GM12878 (cell line): Measurements from ENCODE around the gene PTPRM. TPM values are rescaled to one million over a fixed set of nuclear protein-coding genes. Genes with fewer than 3 reads are reported as not detected.

Experiments
- ATAC-seq: fragments of 200-7000 bp; cut with Tn5 transposase; 3 replicates; pipeline ENCODE4 v1.9.1; 2020; ENCODE audit warnings: mild to moderate bottlenecking, moderate library complexity
- BruUV-seq: library from RNA; stranded (reverse); fragments of 400-500 nt; replicated peaks from 2 replicates; lab custom pipeline; 2021; lab: Mats Ljungman, UMichigan
- CTCF ChIA-PET: fragments of 300-600 bp; sonication (Branson Sonifier 250); formaldehyde crosslinking; extraction: SDS; loops from one replicate; lab custom pipeline; 2021; ENCODE audit warnings: inconsistent platforms; lab: Yijun Ruan, JAX
- POLR2A ChIA-PET: fragments of 350-600 bp; formaldehyde crosslinking; extraction: SDS; loops from one replicate; lab custom pipeline; 2021; ENCODE audit warnings: inconsistent platforms; lab: Charles Lee
- RAD21 ChIA-PET: fragments of 300-600 bp; sonication (Branson Sonifier 250); formaldehyde crosslinking; loops from one replicate; lab custom pipeline; 2023; ENCODE audit warnings: antibody characterized with exemption; ENCODE audit not compliant: unreplicated experiment; lab: Charles Lee
- SMC1A ChIA-PET: fragments of 300-600 bp; sonication (Branson Sonifier 250); formaldehyde crosslinking; loops from one replicate; lab custom pipeline; 2023; ENCODE audit not compliant: unreplicated experiment, uncharacterized antibody; lab: Charles Lee
- DNase-seq: peaks from one replicate; pipeline ENCODE4 v3.0.0-alpha.2; 2011; ENCODE audit warnings: low read depth, low spot score
- FAIRE-seq: peaks from 3 replicates; lab custom pipeline; 2011; peaks lifted over from hg19 to GRCh38; lab: Jason Lieb, UNC
- H2AFZ ChIP-seq: 2 replicates; pipeline ENCODE4 v1.6.0; 2011; ENCODE audit warnings: low read depth, low read length, control low read depth; ENCODE audit not compliant: control insufficient read depth
- H3K27ac ChIP-seq: 2 replicates; pipeline ENCODE4 v1.5.1; 2011; ENCODE audit warnings: control low read depth; ENCODE audit not compliant: control insufficient read depth, insufficient read depth
- H3K27me3 ChIP-seq, 2 experiments: replicated peaks in 1 of 2; 2 replicates each; pipeline versions ENCODE4 v1.6.0 to v1.6.1; 2011; ENCODE audit warnings: low read length in 1 of 2; ENCODE audit not compliant: control insufficient read depth in 2 of 2, insufficient read depth in 2 of 2
- H3K36me3 ChIP-seq, 2 experiments: 2 replicates each; pipeline ENCODE4 v1.5.1; 2011; ENCODE audit warnings: low read length in 1 of 2; ENCODE audit not compliant: control insufficient read depth in 2 of 2, insufficient read depth in 2 of 2
- H3K4me1 ChIP-seq: 2 replicates; pipeline ENCODE4 v1.6.1; 2011; ENCODE audit warnings: mild to moderate bottlenecking, low read length, moderate library complexity, mixed read lengths; ENCODE audit not compliant: control insufficient read depth, insufficient read depth
- H3K4me2 ChIP-seq: 2 replicates; pipeline ENCODE4 v1.6.0; 2011; ENCODE audit warnings: control low read depth; ENCODE audit not compliant: control insufficient read depth, insufficient read depth
- H3K4me3 ChIP-seq: fragments of 200-600 bp; sonication (generic); 2 replicates; pipeline ENCODE4 v1.5.1; 2016
- H3K79me2 ChIP-seq: 2 replicates; pipeline ENCODE4 v1.6.0; 2011; ENCODE audit warnings: low read length; ENCODE audit not compliant: control insufficient read depth, insufficient read depth
- H3K9ac ChIP-seq: 2 replicates; pipeline ENCODE4 v1.8.0; 2011; ENCODE audit warnings: low read length, control low read depth, mixed read lengths; ENCODE audit not compliant: control insufficient read depth, insufficient read depth
- H3K9me3 ChIP-seq: replicated peaks from 3 replicates; pipeline ENCODE4 v1.5.1; 2011; ENCODE audit warnings: mild to moderate bottlenecking, low read length; ENCODE audit not compliant: control insufficient read depth, insufficient read depth
- H4K20me1 ChIP-seq: 2 replicates; pipeline ENCODE4 v1.6.0; 2011; ENCODE audit not compliant: control insufficient read depth, insufficient read depth
- RFX5 ChIP-seq: IDR thresholded peaks from 2 replicates; pipeline ENCODE4 v1.6.1; 2011; ENCODE audit warnings: low read depth, low read length, improper control_type of control experiment
- SUPT20H ChIP-seq: IDR thresholded peaks from 2 replicates; pipeline ENCODE4 v1.6.1; 2011; ENCODE audit warnings: low read depth, mild to moderate bottlenecking, low read length, moderate library complexity, borderline replicate concordance; ENCODE audit not compliant: control insufficient read depth
- SUZ12 ChIP-seq: fragments of 200-600 bp; sonication (generic); IDR thresholded peaks from one replicate; pipeline ENCODE4 v1.6.1; 2018; ENCODE audit warnings: antibody characterized with exemption, mild to moderate bottlenecking; ENCODE audit not compliant: unreplicated experiment
- WGBS: methylation state at CpG from one replicate; pipeline ENCODE4 v1.1.6; 2016; ENCODE audit warnings: low lambda C conversion rate; ENCODE audit not compliant: insufficient replicate concordance, insufficient coverage; ENCODE audit errors: missing lambda C conversion rate; 5-methylcytosine and 5-hydroxymethylcytosine counted together
- in situ Hi-C: fragments of 300-500 bp; cut with MboI; formaldehyde crosslinking; loops from 9 replicates; pipeline ENCODE4 v1.14.3; 2018; ENCODE audit warnings: mixed read lengths
- intact Hi-C: fragments of 100-400 bp; cut with micrococcal nuclease; formaldehyde crosslinking; loops from one replicate; pipeline ENCODE4 v1.14.2; 2022; ENCODE audit not compliant: unreplicated experiment
- polyA plus RNA-seq, 11 experiments: library from polyadenylated mRNA; depleted of rRNA in 4 of 11; unstranded in 6 of 11; stranded (reverse) in 5 of 11; fragments of >200 nt; fragmentation: Nextera tagmentation in 4 of 11; fragmentation: Illumina TruSeq in 1 of 11; extraction: Ambion mirVana in 4 of 11; extraction: Trizol in 1 of 11; gene quantifications; 1 replicate in 1 of 11; 2 replicates in 10 of 11; pipeline versions ENCODE4 v1.2.1 to v1.2.3, GENCODE V29; 2011 to 2016; ENCODE audit warnings: inconsistent platforms in 2 of 11, missing spikeins in 2 of 11, low read depth in 1 of 11
- total RNA-seq, 4 experiments: library from RNA; depleted of rRNA in 3 of 4; stranded (reverse); fragments of >200 nt in 3 of 4; fragmentation: Illumina TruSeq in 1 of 4; extraction: Trizol in 1 of 4; gene quantifications; 2 replicates each; pipeline versions ENCODE4 v1.2.1 to v1.2.3, GENCODE V29; 2013 to 2021
- TF ChIP-seq, protein P1 (sequence below): IDR thresholded peaks from 2 replicates; pipeline ENCODE4 v1.6.1; 2012; ENCODE audit warnings: improper control_type of control experiment, low read depth, low read length; ENCODE audit not compliant: insufficient replicate concordance
- TF ChIP-seq, protein P2 (sequence below): fragments of 450-650 bp; IDR thresholded peaks from 2 replicates; pipeline ENCODE4 v1.6.1; 2017; ENCODE audit warnings: borderline replicate concordance
- TF ChIP-seq, protein P3 (sequence below): fragments of 450-650 bp; formaldehyde crosslinking; IDR thresholded peaks from 2 replicates; pipeline ENCODE4 v1.5.0; 2022; ENCODE audit warnings: mild to moderate bottlenecking, missing genetic modification characterization

Gene PTPRM
- total and polyA plus RNA-seq, 10 of the 15 experiments (the other 5 are each of a cell fraction or from before 2014, with no cell fraction given) = 0.07 to 22.6 (median 0.60) TPM

DNA sequence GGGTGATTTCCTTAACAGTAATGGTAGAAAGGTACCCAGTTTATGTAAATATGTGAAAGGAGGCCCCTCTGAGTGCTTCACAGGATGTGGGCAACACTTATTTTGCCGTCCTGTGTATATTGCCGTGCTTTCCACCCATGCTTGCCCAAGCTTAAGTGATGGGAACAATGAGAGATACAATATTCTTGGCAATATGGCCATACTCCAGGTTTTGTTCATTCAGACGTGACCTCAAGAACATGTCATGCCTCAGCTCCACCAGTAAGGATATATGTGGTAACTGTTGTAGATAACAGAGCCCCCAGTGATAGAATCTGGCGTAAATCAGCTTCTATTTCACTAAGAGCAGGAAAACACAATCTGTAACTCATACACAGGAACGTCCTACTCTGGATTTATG, 318.7 kb downstream of the PTPRM start:
- in situ Hi-C loops = no loop called here
- no peaks in the 10 kb centered on the region for H3K9me3 ChIP-seq
- H3K79me2 ChIP-seq = no peaks in the 10 kb centered on the region
- H3K9ac ChIP-seq = no peak overlapping the region
- CTCF ChIA-PET = interaction anchor here (0.7 to 1.1 kb wide), 2 partner anchors 9 to 40 kb away, joined by 4 to 5 read pairs; no protein-coding TSS in a partner anchor
- H3K27me3 ChIP-seq = no peaks in the 10 kb centered on the region
- no peak overlapping the region for H3K4me3 ChIP-seq
- no peaks in the 10 kb centered on the region for H3K4me1 ChIP-seq
- no TSS peak for BruUV-seq
- H3K36me3 ChIP-seq = no peaks in the 10 kb centered on the region
- ATAC-seq (peak; percentile 40), FAIRE-seq (no peak), DNase-seq (no peak)
- no peaks in the 10 kb centered on the region for H4K20me1 ChIP-seq
- RAD21 ChIA-PET = interaction anchor here (1.0 to 1.7 kb wide), 4 partner anchors 9 to 94 kb away, joined by 3 to 4 read pairs (median 4); no protein-coding TSS in a partner anchor
- intact Hi-C loops = no loop called here
- no peak overlapping the region for H2AFZ ChIP-seq
- SMC1A ChIA-PET = interaction anchor here (0.6 to 3.3 kb wide), 13 partner anchors 9 to 96 kb away, joined by 3 to 12 read pairs (median 5); no protein-coding TSS in a partner anchor
- no peak overlapping the region for H3K27ac ChIP-seq
- POLR2A ChIA-PET = interaction anchor here (0.7 to 1.7 kb wide), 3 partner anchors 9 to 68 kb away, joined by 3 to 4 read pairs (median 3); no protein-coding TSS in a partner anchor
- WGBS = 2% methylated on average over 5 of the region's 5 CpGs
- TF ChIP-seq RFX5 (no peak), SUZ12 (no peak), SUPT20H (no peak)
- TF ChIP-seq, protein P1, sequence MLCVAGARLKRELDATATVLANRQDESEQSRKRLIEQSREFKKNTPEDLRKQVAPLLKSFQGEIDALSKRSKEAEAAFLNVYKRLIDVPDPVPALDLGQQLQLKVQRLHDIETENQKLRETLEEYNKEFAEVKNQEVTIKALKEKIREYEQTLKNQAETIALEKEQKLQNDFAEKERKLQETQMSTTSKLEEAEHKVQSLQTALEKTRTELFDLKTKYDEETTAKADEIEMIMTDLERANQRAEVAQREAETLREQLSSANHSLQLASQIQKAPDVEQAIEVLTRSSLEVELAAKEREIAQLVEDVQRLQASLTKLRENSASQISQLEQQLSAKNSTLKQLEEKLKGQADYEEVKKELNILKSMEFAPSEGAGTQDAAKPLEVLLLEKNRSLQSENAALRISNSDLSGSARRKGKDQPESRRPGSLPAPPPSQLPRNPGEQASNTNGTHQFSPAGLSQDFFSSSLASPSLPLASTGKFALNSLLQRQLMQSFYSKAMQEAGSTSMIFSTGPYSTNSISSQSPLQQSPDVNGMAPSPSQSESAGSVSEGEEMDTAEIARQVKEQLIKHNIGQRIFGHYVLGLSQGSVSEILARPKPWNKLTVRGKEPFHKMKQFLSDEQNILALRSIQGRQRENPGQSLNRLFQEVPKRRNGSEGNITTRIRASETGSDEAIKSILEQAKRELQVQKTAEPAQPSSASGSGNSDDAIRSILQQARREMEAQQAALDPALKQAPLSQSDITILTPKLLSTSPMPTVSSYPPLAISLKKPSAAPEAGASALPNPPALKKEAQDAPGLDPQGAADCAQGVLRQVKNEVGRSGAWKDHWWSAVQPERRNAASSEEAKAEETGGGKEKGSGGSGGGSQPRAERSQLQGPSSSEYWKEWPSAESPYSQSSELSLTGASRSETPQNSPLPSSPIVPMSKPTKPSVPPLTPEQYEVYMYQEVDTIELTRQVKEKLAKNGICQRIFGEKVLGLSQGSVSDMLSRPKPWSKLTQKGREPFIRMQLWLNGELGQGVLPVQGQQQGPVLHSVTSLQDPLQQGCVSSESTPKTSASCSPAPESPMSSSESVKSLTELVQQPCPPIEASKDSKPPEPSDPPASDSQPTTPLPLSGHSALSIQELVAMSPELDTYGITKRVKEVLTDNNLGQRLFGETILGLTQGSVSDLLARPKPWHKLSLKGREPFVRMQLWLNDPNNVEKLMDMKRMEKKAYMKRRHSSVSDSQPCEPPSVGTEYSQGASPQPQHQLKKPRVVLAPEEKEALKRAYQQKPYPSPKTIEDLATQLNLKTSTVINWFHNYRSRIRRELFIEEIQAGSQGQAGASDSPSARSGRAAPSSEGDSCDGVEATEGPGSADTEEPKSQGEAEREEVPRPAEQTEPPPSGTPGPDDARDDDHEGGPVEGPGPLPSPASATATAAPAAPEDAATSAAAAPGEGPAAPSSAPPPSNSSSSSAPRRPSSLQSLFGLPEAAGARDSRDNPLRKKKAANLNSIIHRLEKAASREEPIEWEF = no peak
- TF ChIP-seq, protein P2, sequence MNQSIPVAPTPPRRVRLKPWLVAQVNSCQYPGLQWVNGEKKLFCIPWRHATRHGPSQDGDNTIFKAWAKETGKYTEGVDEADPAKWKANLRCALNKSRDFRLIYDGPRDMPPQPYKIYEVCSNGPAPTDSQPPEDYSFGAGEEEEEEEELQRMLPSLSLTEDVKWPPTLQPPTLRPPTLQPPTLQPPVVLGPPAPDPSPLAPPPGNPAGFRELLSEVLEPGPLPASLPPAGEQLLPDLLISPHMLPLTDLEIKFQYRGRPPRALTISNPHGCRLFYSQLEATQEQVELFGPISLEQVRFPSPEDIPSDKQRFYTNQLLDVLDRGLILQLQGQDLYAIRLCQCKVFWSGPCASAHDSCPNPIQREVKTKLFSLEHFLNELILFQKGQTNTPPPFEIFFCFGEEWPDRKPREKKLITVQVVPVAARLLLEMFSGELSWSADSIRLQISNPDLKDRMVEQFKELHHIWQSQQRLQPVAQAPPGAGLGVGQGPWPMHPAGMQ = no peak
- TF ChIP-seq, protein P3, sequence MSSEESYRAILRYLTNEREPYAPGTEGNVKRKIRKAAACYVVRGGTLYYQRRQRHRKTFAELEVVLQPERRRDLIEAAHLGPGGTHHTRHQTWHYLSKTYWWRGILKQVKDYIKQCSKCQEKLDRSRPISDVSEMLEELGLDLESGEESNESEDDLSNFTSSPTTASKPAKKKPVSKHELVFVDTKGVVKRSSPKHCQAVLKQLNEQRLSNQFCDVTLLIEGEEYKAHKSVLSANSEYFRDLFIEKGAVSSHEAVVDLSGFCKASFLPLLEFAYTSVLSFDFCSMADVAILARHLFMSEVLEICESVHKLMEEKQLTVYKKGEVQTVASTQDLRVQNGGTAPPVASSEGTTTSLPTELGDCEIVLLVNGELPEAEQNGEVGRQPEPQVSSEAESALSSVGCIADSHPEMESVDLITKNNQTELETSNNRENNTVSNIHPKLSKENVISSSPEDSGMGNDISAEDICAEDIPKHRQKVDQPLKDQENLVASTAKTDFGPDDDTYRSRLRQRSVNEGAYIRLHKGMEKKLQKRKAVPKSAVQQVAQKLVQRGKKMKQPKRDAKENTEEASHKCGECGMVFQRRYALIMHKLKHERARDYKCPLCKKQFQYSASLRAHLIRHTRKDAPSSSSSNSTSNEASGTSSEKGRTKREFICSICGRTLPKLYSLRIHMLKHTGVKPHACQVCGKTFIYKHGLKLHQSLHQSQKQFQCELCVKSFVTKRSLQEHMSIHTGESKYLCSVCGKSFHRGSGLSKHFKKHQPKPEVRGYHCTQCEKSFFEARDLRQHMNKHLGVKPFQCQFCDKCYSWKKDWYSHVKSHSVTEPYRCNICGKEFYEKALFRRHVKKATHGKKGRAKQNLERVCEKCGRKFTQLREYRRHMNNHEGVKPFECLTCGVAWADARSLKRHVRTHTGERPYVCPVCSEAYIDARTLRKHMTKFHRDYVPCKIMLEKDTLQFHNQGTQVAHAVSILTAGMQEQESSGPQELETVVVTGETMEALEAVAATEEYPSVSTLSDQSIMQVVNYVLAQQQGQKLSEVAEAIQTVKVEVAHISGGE = no peak
- H3K4me2 ChIP-seq = no peak overlapping the region
